LNCAP (cell line): ENCODE data around the gene RNF220.

Experiments used
- TF ChIP-seq, protein P1 (sequence below): fragments of 450-650 bp; IDR thresholded peaks from 2 replicates; pipeline ENCODE4 v1.5.1; 2017; ENCODE audit warnings: mild to moderate bottlenecking

Gene RNF220

DNA sequence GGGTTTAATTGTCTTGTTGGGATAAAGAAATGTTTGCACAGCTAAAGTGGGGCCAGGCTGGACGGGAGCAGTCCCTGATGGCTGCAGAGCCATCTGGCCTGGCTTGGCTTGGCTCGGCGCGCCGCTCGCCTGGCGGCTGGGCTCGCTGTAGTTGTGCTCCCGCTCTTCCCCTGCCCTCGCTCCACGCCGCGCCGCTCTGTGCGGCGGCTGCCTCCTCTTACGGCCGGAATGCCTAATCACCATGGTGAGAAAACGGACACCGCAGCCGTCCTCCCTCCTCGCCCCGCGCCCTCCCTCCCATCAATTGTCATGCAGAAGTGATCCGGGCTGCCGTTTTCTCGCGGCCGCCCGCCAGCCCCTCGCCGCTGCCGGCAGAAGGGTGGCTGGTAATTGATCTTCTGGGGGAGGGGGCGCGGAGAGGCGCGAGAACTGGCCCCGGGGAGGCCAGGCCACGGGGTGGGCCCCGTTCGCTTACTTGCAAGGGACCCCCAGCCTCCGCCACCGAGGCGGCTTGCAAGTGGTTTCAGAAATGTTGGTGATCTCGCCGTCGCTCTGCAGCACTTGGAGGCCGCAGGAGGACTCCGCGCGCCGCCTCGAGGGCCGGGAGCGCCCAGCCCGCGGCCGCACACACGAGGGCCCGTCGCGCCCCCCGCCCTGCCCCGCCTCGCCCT is 12.4 kb downstream of the RNF220 start:
- TF ChIP-seq, protein P1, sequence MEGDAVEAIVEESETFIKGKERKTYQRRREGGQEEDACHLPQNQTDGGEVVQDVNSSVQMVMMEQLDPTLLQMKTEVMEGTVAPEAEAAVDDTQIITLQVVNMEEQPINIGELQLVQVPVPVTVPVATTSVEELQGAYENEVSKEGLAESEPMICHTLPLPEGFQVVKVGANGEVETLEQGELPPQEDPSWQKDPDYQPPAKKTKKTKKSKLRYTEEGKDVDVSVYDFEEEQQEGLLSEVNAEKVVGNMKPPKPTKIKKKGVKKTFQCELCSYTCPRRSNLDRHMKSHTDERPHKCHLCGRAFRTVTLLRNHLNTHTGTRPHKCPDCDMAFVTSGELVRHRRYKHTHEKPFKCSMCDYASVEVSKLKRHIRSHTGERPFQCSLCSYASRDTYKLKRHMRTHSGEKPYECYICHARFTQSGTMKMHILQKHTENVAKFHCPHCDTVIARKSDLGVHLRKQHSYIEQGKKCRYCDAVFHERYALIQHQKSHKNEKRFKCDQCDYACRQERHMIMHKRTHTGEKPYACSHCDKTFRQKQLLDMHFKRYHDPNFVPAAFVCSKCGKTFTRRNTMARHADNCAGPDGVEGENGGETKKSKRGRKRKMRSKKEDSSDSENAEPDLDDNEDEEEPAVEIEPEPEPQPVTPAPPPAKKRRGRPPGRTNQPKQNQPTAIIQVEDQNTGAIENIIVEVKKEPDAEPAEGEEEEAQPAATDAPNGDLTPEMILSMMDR, result no peak

GRCh38 chr1:44418022-44418673 is 13.1 kb downstream of the RNF220 start:
- TF ChIP-seq, protein P1, result no peak

GRCh38 chr1:44419901-44420300 is 14.8 kb downstream of the RNF220 start:
- TF ChIP-seq, protein P1, result no peak

DNA sequence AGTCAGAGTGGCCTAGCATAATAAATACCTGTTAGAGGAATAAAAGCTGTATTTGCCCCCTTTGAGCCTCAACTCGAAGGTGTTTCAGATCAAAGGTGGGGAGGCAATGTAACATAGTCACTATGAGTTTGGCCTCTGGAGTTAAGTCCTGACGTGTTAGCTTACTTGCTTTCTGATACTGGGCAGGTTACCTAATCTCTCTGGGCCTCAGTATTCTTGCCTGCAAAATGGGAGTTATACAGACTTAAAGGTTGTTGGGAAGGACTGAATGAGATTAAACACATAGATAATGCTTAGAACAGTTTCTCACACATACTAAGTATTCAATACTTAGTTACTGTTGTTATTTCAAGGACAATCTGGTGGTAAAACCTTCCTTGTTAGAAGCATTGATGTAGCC is 15.5 kb downstream of the RNF220 start:
- TF ChIP-seq, protein P1, result no peak

- TF ChIP-seq, protein P1, result no peak
These were observed 16.4 kb downstream of the RNF220 start for GRCh38 chr1:44421446-44421884.

DNA sequence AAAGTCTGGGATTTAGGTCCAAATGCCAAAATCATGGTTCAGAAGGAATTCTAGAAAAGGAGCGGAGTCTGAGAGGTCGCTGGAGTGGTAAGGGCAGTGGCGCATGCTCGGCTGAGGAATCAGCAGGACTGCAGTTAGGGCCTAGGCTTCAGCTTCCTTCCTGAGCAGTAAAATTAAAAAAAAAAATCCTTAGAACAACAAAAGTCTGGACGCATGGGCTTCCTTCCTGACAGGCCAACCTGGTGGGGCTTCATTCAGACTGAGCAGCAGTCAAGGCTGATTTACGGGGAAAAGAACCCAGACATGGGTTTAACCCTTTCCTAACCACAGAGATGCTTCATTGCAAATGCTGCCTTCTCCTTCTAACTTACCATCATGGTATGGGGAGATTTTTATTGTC is 17.1 kb downstream of the RNF220 start:
- TF ChIP-seq, protein P1, result no peak

- TF ChIP-seq, protein P1, result no peak
These were observed 18.8 kb downstream of the RNF220 start for GRCh38 chr1:44423591-44424537.
